Astrocyte (in vitro differentiated cells and primary cell): Measurements from ENCODE around the gene BCL3.

Experiments used
- EZH2 ChIP-seq: IDR thresholded peaks from 2 replicates; pipeline ENCODE4 v1.6.1; 2012; ENCODE audit warnings: mild to moderate bottlenecking, low read length, inconsistent platforms; ENCODE audit not compliant: insufficient read depth
- TF ChIP-seq, protein P1 (sequence below): IDR thresholded peaks from 2 replicates; pipeline ENCODE4 v1.5.1; 2011; ENCODE audit warnings: low read depth, mild to moderate bottlenecking, inconsistent platforms, low read length, moderate library complexity; ENCODE audit not compliant: insufficient read depth

DNA sequence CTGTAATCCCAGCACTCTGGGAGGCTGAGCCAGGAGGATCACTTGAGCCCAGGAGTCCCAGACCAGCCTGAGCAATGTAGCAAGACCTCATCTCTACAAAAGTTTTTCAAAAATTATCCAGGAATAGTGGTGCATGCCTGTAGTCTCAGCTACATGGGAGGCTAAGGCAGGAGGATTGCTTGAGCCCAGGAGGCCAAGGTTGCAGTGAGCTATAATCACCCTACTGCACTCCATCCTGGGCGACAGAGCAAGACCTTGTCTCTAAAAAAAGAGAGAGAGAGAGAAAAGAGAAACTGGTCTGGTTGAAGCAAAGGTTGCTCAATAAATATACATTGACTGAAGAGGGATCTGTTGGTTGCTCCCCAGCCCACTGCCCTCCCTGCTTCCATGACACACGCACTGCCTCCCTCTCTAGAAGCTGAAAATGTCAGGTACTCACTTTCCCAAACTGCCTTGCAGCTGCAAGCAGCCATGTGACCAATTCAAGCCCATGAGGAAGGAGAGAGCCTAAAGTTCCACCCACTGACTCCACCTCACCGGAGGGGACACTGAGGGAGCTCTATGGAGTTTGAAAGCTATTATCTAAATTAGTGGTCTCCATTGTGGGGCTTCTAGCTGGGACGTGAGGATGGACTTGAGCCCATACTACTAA, 35.5 kb upstream of the BCL3 start:
- TF ChIP-seq, protein P1, sequence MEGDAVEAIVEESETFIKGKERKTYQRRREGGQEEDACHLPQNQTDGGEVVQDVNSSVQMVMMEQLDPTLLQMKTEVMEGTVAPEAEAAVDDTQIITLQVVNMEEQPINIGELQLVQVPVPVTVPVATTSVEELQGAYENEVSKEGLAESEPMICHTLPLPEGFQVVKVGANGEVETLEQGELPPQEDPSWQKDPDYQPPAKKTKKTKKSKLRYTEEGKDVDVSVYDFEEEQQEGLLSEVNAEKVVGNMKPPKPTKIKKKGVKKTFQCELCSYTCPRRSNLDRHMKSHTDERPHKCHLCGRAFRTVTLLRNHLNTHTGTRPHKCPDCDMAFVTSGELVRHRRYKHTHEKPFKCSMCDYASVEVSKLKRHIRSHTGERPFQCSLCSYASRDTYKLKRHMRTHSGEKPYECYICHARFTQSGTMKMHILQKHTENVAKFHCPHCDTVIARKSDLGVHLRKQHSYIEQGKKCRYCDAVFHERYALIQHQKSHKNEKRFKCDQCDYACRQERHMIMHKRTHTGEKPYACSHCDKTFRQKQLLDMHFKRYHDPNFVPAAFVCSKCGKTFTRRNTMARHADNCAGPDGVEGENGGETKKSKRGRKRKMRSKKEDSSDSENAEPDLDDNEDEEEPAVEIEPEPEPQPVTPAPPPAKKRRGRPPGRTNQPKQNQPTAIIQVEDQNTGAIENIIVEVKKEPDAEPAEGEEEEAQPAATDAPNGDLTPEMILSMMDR: no peak
- no peak for TF ChIP-seq EZH2
